H1 (cell line): ENCODE measurements around the gene DISP1. TPM values are rescaled to one million over a fixed set of nuclear protein-coding genes. Genes with fewer than 3 reads are reported as not detected.

Experiments
- BACH1 ChIP-seq: IDR thresholded peaks from 2 replicates; pipeline ENCODE4 v1.6.1; 2012; ENCODE audit warnings: low read length, improper control_type of control experiment
- CREB1 ChIP-seq: IDR thresholded peaks from 2 replicates; pipeline ENCODE4 v1.6.1; 2012; ENCODE audit warnings: inconsistent platforms
- MAFK ChIP-seq: IDR thresholded peaks from 2 replicates; pipeline ENCODE4 v1.6.1; 2012; ENCODE audit warnings: low read depth, mild to moderate bottlenecking, improper control_type of control experiment, low read length
- RFX5 ChIP-seq: IDR thresholded peaks from 2 replicates; pipeline ENCODE4 v1.6.1; 2011; ENCODE audit warnings: low read depth, low read length, improper control_type of control experiment, borderline replicate concordance
- RNF2 ChIP-seq: fragments of 200-900, 300-1000 bp; sonication (generic); IDR thresholded peaks from 2 replicates; pipeline ENCODE4 v1.7.1; 2016; ENCODE audit warnings: borderline replicate concordance, low read depth, mild to moderate bottlenecking, antibody characterized with exemption, low read length; ENCODE audit not compliant: poor library complexity, severe bottlenecking; ENCODE audit errors: missing control alignments
- SP4 ChIP-seq: IDR thresholded peaks from 2 replicates; pipeline ENCODE4 v1.6.1; 2012; ENCODE audit warnings: low read length, inconsistent platforms
- TCF12 ChIP-seq: IDR thresholded peaks from 2 replicates; pipeline ENCODE4 v1.6.1; 2011; ENCODE audit warnings: low read depth, mild to moderate bottlenecking, low read length
- polyA plus RNA-seq, 7 experiments: library from polyadenylated mRNA; depleted of rRNA in 3 of 7; stranded (reverse) in 5 of 7; unstranded in 2 of 7; fragments of >200 nt in 5 of 7; fragments of 200-250 nt in 2 of 7; gene quantifications; 1 replicate in 5 of 7; 2 replicates in 1 of 7; 4 replicates in 1 of 7; pipeline versions ENCODE4 v1.2.1 to v1.2.3, GENCODE V29; 2011 to 2013; ENCODE audit warnings: missing spikeins in 2 of 7, mixed read lengths in 2 of 7
- total RNA-seq: library from RNA; stranded (reverse); fragmentation: NEBNext Ultra II Directional; extraction: Animal tissue kit (Norgen Biotek cat#: 25700); gene quantifications from 2 replicates; pipeline ENCODE4 v1.2.1, GENCODE V29; 2021
- TF ChIP-seq, protein P1 (sequence below): fragments of 300-600 bp; sonication (generic); IDR thresholded peaks from 2 replicates; pipeline ENCODE4 v1.7.1; 2012; ENCODE audit warnings: low read length, moderate library complexity, mild to moderate bottlenecking, inconsistent platforms; ENCODE audit not compliant: insufficient replicate concordance
- TF ChIP-seq, protein P2 (sequence below): IDR thresholded peaks from 2 replicates; pipeline ENCODE4 v1.6.1; 2012; ENCODE audit warnings: inconsistent platforms
- TF ChIP-seq, protein P3 (sequence below): IDR thresholded peaks from 2 replicates; pipeline ENCODE4 v1.6.1; 2012; ENCODE audit warnings: low read length, inconsistent platforms

The DISP1 gene
- total and polyA plus RNA-seq, 2 of the 8 experiments (the other 6 are each of a cell fraction or from before 2014, with no cell fraction given): 4.1 to 6.1 TPM

GRCh38 chr1:222785529-222785928 is 29.3 kb upstream of the DISP1 start (continued):
- TF ChIP-seq, protein P1, sequence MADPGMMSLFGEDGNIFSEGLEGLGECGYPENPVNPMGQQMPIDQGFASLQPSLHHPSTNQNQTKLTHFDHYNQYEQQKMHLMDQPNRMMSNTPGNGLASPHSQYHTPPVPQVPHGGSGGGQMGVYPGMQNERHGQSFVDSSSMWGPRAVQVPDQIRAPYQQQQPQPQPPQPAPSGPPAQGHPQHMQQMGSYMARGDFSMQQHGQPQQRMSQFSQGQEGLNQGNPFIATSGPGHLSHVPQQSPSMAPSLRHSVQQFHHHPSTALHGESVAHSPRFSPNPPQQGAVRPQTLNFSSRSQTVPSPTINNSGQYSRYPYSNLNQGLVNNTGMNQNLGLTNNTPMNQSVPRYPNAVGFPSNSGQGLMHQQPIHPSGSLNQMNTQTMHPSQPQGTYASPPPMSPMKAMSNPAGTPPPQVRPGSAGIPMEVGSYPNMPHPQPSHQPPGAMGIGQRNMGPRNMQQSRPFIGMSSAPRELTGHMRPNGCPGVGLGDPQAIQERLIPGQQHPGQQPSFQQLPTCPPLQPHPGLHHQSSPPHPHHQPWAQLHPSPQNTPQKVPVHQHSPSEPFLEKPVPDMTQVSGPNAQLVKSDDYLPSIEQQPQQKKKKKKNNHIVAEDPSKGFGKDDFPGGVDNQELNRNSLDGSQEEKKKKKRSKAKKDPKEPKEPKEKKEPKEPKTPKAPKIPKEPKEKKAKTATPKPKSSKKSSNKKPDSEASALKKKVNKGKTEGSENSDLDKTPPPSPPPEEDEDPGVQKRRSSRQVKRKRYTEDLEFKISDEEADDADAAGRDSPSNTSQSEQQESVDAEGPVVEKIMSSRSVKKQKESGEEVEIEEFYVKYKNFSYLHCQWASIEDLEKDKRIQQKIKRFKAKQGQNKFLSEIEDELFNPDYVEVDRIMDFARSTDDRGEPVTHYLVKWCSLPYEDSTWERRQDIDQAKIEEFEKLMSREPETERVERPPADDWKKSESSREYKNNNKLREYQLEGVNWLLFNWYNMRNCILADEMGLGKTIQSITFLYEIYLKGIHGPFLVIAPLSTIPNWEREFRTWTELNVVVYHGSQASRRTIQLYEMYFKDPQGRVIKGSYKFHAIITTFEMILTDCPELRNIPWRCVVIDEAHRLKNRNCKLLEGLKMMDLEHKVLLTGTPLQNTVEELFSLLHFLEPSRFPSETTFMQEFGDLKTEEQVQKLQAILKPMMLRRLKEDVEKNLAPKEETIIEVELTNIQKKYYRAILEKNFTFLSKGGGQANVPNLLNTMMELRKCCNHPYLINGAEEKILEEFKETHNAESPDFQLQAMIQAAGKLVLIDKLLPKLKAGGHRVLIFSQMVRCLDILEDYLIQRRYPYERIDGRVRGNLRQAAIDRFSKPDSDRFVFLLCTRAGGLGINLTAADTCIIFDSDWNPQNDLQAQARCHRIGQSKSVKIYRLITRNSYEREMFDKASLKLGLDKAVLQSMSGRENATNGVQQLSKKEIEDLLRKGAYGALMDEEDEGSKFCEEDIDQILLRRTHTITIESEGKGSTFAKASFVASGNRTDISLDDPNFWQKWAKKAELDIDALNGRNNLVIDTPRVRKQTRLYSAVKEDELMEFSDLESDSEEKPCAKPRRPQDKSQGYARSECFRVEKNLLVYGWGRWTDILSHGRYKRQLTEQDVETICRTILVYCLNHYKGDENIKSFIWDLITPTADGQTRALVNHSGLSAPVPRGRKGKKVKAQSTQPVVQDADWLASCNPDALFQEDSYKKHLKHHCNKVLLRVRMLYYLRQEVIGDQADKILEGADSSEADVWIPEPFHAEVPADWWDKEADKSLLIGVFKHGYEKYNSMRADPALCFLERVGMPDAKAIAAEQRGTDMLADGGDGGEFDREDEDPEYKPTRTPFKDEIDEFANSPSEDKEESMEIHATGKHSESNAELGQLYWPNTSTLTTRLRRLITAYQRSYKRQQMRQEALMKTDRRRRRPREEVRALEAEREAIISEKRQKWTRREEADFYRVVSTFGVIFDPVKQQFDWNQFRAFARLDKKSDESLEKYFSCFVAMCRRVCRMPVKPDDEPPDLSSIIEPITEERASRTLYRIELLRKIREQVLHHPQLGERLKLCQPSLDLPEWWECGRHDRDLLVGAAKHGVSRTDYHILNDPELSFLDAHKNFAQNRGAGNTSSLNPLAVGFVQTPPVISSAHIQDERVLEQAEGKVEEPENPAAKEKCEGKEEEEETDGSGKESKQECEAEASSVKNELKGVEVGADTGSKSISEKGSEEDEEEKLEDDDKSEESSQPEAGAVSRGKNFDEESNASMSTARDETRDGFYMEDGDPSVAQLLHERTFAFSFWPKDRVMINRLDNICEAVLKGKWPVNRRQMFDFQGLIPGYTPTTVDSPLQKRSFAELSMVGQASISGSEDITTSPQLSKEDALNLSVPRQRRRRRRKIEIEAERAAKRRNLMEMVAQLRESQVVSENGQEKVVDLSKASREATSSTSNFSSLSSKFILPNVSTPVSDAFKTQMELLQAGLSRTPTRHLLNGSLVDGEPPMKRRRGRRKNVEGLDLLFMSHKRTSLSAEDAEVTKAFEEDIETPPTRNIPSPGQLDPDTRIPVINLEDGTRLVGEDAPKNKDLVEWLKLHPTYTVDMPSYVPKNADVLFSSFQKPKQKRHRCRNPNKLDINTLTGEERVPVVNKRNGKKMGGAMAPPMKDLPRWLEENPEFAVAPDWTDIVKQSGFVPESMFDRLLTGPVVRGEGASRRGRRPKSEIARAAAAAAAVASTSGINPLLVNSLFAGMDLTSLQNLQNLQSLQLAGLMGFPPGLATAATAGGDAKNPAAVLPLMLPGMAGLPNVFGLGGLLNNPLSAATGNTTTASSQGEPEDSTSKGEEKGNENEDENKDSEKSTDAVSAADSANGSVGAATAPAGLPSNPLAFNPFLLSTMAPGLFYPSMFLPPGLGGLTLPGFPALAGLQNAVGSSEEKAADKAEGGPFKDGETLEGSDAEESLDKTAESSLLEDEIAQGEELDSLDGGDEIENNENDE: no peak
- no peak for TF ChIP-seq RNF2
- TF ChIP-seq TCF12: no peak
- TF ChIP-seq, protein P2, sequence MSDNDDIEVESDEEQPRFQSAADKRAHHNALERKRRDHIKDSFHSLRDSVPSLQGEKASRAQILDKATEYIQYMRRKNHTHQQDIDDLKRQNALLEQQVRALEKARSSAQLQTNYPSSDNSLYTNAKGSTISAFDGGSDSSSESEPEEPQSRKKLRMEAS: no peak
- no peak for TF ChIP-seq BACH1
- TF ChIP-seq RFX5: no peak
- TF ChIP-seq SP4: no peak
- TF ChIP-seq, protein P3, sequence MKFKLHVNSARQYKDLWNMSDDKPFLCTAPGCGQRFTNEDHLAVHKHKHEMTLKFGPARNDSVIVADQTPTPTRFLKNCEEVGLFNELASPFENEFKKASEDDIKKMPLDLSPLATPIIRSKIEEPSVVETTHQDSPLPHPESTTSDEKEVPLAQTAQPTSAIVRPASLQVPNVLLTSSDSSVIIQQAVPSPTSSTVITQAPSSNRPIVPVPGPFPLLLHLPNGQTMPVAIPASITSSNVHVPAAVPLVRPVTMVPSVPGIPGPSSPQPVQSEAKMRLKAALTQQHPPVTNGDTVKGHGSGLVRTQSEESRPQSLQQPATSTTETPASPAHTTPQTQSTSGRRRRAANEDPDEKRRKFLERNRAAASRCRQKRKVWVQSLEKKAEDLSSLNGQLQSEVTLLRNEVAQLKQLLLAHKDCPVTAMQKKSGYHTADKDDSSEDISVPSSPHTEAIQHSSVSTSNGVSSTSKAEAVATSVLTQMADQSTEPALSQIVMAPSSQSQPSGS: no peak
- TF ChIP-seq CREB1: no peak
- no peak for TF ChIP-seq MAFK
- TF ChIP-seq, all 59 proteins: peak for 0
